Measurements from ENCODE around the gene KBTBD4. TPM values are rescaled to one million over a fixed set of nuclear protein-coding genes. Genes with fewer than 3 reads are reported as not detected.

The KBTBD4 gene
- total RNA-seq, 1 donor from 2014 or later = 12.3 TPM

- DNase-seq (ENCODE audit: low read depth) = no peak
- no peak for TF ChIP-seq CTCF (conservative IDR thresholded peaks at IDR 0.05; ENCODE audit: low read depth, low read length)
- no peak overlapping the region for H3K4me3 ChIP-seq (ENCODE audit: low read depth, low read length)
These were observed 21.1 kb upstream of the KBTBD4 start for GRCh38 chr11:47599902-47600301.

GRCh38 chr11:47595967-47596366 is 17.2 kb upstream of the KBTBD4 start:
- H3K4me3 ChIP-seq (ENCODE audit: low read depth, low read length) = no peak overlapping the region
- no peak for DNase-seq (ENCODE audit: low read depth)
- no peak for TF ChIP-seq CTCF (conservative IDR thresholded peaks at IDR 0.05; ENCODE audit: low read depth, low read length)

- no peak overlapping the region for H3K4me3 ChIP-seq (ENCODE audit: low read depth, low read length)
- TF ChIP-seq CTCF (conservative IDR thresholded peaks at IDR 0.05; ENCODE audit: low read depth, low read length) = no peak
- no peak for DNase-seq (ENCODE audit: low read depth)
These were observed 16.3 kb upstream of the KBTBD4 start for GRCh38 chr11:47595029-47595428.

- DNase-seq (ENCODE audit: low read depth) = no peak
- peak within 1 kb of the TSS; percentile 11 for H3K4me3 ChIP-seq (ENCODE audit: low read depth, low read length)
- TF ChIP-seq CTCF (conservative IDR thresholded peaks at IDR 0.05; ENCODE audit: low read depth, low read length) = no peak
These were observed 15.4 kb upstream of the KBTBD4 start, which contains the start of gene C1QTNF4 for GRCh38 chr11:47593934-47594855. Gene C1QTNF4 (minus strand): TSS chr11:47594411. CDS start chr11:47590810, 3,601 bp downstream.

GRCh38 chr11:47593492-47593933 is 14.7 kb upstream of the KBTBD4 start:
- H3K4me3 ChIP-seq (ENCODE audit: low read depth, low read length) = no peak overlapping the region
- DNase-seq (ENCODE audit: low read depth) = no peak
- TF ChIP-seq CTCF (conservative IDR thresholded peaks at IDR 0.05; ENCODE audit: low read depth, low read length) = no peak

- H3K4me3 ChIP-seq (ENCODE audit: low read depth, low read length) = no peak overlapping the region
- no peak for DNase-seq (ENCODE audit: low read depth)
- no peak for TF ChIP-seq CTCF (conservative IDR thresholded peaks at IDR 0.05; ENCODE audit: low read depth, low read length)
These were observed 14.2 kb upstream of the KBTBD4 start for GRCh38 chr11:47592970-47593369.

All from epithelial cell of proximal tubule (primary cell).